HG03565 (cell line): Measurements from ENCODE around the gene SUCLG2.

Experiments
- ATAC-seq: cut with Tn5 transposase; IDR thresholded peaks from one replicate; pipeline ENCODE4 v1.9.1; 2021; ENCODE audit warnings: mild to moderate bottlenecking, moderate library complexity; ENCODE audit not compliant: unreplicated experiment

Gene SUCLG2

DNA sequence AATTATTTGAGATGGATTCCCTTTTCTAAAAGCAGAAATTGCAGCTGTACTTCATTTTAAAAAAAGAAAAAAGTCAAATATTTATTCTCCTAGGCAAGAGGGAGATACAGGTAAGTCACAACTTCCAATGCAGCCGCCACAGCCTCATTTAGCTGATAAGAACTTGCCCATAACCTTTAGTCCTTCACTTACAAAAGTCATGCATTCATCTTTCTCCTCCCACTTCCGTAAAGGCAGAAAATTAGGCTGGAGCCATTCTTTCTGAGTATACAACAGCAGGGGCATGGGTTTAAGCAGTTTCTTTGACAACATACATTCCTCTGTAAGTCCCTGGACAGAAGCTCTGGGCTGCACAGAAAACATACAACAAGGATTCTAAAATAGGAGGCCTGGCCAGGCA is 4.3 kb downstream of the SUCLG2 start:
- no peak for ATAC-seq

DNA sequence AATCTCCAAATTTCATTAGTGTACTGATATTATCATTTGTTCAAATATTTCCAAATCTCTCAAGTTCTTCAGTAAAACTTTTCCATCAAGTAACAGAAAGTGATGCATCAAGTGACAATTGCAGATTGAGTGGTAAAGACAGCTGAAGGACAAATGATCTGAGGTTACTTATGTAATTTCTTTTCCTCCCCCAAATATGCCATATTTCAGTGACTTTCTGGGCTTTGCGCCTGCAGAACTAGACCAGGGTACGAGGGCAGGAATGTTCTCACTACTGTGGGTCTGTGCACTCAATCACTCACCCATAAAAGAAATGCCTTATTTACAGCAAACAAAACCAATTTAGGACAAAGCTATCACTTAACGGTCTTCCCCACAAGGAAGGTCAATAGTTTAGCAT is 4.7 kb downstream of the SUCLG2 start:
- no peak for ATAC-seq

DNA sequence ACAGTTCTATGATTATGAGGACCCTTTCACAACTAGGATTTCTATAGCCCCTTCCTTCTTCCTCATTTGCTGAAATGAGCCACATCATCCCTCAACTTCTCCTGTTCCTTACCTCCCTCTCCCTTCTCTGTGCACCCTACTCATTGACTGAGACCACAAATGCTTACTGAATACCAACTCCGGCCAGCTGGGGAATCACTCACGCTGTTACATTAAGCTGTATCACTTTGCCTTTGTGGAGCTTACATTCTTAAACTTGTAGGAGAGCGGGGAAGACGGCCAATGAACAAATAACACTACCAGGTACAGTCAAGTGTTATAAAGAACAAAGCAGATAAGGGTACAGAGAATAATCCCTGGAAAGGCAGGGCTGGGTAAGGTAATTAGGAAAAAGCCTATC is 5.7 kb downstream of the SUCLG2 start:
- ATAC-seq = no peak

DNA sequence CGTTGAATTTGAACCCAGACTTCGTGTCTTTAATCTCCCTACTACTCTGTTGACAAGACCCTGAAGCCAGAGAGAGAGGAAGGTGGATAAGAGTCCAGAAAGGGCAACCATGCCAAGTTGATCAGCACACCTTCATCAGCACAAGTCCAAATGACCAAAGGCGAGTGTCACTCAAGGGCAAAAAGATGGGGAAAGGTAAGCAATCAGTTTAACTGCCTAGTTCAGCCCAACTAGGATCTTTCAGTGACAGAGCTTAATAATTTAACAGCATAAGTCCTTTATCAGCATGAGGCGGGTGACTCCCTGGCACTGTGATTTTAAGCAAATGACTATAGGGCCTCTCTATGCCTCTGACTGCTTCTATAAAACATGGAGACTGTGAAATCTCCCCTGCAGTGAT is 6.2 kb downstream of the SUCLG2 start:
- no peak for ATAC-seq

DNA sequence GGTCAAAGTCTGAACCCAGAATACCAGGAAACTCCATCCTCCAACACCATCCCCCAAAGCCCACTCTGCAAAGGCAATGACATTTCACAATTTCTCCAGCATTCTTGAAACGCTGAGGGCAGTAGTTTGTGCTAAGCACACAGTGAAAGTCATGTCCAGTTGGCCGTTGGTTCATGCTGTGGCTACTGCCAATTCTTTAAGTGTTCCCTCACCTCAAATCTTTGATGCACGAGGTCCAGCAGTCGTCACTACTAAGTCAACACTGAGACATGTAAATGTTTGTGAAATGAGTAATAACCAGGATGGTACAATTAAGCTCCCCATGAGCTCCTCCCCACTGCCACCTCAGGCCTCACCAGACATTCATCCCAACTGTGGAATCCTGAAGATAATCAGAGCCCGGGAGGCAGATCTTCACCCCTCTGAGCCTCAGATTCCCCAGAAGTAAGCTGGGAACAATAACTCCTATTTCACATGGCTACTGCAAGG is 7.0 kb downstream of the SUCLG2 start:
- ATAC-seq = no peak

DNA sequence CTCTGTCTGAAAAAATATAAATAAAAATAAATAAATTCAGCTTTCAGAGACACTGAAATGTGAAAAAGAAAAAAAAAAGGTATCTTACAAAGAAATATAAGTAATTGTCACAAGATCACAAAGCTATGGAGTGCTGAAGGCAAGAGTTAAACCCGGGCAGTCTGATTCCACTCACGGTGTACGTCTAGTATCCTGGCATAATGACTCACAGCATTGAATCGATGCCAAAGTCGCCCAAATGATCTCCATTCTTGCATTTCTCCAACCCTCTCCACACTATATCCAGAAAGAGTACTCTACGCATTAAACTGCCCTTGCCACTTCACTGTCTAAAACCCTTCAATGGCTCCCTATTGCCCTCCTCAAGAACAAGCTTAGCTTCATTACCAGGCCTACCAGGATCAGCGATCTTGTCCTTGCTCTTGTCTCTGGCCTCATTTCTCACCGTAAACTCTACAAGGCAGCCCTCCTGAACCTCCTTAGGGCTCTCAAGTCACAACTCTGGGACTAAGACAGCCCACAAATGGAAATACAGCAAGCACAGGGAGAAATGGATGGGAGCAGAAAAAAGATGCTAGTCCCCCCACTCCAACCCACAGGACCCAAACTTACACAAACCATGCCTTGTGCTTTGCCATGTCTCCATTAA is 7.7 kb downstream of the SUCLG2 start:
- no peak for ATAC-seq

DNA sequence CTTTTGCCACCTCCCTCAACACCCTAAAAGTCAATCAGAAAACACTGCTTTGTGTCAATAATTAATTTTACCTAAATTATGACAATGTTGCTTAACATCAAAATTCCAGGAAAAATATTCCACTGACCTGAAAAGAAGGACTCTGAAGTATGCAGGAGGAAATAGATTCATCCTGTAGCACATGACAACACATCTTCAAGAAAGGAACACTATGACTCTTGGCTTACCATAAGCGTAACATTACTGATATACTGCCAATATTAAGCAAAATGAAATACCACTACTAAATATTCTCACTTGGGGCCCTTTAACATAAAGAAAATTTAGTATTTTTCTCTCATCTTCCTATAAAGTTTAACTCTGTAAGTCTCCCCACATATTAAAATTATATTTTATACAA is 9.6 kb downstream of the SUCLG2 start:
- no peak for ATAC-seq

DNA sequence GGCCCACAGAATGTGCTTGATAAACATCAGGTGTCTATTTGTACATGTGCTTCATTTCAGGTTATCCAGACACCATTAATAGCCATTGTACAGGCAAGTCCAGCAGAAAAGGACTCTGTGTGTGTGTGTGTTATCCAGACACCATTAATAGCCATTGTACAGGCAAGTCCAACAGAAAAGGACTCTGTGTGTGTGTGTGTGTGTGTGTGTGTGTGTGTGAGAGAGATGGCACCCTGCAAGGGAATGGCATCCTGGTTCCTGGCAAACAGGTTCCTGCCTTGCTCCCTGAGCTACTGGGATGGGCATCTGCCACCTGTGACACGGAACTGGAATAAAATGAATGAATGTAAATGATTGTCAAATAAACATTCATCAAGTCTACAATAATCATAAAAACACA is 11.7 kb downstream of the SUCLG2 start:
- ATAC-seq = no peak

DNA sequence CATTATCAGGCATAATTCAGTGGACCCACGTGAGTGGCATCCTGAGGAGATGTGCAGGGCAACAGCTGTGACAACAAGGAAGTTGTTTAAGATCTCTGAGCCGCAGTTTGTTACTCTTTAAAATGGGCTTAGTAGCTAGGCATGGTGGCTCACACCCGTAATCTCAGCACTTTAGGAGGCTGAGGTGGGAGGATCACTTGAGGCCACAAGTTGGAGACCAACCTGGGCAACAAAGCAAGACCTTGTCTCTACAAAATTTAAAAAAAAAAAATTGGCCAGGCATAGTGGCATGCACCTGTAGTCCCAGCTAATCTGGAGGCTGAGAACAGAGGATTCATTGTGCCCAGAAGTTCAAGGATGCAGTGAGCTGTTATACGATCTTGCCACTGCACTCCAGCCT is 12.2 kb downstream of the SUCLG2 start:
- ATAC-seq = no peak

DNA sequence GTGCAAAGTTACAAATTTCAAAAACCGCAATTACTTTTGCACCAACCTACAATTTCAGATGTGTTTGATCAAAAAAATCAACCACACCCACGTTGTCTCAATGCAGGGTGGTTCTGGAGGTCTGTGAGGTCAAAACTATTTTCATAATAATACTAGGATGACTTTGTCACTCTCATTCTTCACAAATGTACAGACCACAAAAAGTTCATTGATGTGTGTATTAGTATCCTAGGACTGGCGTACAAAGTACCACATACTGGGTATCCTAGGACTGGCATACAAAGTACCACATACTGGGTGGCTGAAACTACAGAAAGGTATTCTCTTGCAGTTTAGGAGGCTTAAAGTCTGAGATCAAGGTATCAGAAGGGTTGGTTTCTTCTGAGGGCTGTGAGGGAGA is 13.0 kb downstream of the SUCLG2 start:
- no peak for ATAC-seq

DNA sequence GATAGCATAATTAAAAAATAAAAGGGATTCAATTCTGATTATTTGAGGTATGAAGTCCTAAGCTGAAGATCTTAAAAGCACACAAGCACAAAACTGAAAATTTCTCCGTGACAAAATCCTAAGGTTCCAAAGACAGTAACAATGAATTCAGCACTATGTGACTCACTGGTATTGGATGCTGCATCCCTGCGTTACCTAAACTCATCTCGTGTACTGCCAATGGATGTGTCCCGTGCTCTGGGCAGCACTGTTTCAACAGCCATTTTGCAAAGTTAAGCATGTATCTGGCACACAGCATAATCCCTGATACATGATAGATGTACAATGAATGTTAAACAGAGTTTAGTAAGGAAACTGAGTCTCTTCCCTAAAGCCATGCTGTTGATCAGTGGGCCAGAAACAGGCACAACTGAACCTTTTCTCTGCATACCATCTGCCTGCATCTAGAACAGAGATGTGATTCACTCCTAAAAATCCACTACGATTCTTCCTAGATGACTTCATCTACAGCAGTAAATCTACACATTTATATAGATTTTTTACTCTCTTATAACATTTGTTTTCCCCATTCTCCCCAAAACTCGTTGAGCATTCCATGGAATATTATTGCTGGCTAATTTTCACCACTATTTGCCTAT is 14.3 kb downstream of the SUCLG2 start:
- ATAC-seq = no peak

DNA sequence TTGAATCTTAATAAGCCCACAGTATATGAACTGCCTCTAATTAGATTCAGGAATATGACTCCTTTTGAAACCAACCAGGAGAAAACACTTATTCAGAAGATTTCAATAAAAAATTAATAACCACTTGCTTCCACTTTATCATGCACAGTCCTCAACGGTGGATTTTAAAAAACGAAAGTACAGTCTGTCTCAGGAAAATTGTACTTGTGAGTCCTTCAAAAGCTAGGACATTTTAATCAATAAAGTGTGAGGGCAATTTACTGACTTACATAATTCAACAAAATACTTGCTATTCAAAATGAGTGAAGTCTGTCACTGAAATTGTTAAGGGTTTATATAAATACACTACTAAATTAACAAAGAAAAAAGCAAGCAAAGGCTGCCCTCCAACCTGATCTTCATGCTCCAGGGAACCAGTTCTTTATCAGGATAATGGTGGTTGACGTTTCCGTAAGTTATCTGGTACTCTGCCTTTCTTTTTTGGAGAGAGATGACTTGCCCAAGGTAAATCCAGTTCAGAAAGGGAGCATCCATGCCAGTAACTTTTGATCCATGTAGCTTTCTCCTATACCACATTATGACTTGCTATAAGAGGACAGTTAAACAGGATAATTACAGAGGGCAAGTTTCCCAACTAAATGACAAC is 17.0 kb downstream of the SUCLG2 start:
- no peak for ATAC-seq

DNA sequence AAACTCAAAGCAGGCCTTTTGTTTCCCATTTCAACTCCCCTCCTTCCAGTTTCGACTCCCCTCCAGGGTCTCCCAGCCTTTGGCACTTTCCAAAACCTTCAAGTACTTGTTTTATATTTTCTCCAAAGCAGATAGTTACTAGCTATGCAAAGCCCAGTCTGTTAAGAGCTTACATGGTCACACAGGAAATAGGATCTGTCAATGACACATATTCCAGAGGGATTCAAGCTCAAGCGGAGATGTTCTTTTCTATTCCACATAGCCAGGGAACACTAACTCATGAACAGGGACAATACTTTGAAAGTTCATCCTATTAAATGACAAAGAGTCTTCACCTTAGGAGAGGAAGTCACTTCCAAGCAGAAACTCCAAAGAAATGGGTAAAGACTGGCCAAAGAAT is 18.6 kb downstream of the SUCLG2 start:
- ATAC-seq = no peak

DNA sequence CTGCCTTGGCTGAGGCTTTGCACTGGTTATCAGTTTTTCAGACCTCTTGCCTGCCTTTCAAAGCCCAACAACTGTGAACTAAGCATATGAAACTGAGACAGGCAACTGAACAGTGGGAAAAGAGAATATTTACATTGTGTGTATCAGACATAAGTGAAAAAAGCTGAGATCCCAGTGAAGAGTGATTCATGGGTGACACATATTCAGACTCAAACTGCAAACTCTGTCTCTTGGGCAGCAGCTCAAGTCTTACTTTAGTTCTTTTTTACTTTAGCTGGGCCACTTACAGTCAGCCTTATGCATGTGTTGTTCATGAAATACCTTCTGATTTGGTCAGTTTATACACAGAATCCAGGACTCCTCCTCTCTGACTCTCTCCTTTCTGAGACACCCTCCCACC is 19.2 kb downstream of the SUCLG2 start:
- no peak for ATAC-seq

DNA sequence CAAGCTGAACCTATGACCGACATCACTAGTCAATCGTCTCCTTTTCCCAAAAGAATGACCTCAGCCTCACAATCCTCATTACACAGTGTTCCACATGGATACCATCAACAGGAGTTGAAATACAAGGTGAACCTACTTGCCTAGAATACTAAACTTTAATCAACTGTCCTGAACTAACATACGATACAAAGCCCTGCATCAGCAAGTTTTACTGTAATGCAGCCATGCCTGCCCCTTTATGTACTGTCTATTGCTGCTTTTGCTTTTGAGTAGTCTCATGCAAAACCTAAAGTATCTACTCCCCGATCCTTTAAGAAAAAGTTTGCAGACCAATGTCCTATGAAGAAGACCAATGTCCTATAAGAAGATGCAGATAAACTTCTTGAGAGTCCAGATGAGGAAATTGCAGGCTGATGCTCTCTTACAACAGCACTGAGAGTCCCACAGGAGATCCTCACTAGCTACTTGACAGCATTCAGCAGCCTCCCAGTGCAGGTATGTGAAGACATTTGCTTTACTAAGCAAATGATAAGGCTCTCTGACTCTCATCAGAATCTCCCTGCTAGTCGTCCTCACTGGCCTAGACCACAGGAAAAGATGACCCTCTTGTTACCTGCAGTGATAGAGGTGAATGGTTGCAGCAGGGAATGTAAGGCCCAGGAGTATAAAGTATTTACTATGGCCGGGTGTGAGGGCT is 23.6 kb downstream of the SUCLG2 start:
- ATAC-seq = no peak

DNA sequence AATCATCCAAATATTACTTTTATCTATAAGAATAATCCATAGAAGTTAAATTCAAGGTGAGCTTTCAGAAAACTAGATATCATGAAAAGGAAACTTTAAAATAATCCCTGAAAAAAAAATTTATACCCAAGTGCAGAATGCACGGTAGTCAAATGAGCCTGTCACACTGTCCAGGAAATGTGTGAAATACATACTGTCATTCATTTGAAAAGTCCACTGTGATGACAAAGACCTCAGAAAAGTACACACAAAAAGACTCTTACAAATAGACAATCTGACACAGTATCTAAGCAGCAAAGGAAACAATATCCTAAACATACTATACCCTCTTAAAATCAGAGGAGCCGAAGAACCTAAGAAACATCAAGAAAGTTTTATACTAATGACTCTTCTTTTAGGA is 29.7 kb downstream of the SUCLG2 start:
- no peak for ATAC-seq

DNA sequence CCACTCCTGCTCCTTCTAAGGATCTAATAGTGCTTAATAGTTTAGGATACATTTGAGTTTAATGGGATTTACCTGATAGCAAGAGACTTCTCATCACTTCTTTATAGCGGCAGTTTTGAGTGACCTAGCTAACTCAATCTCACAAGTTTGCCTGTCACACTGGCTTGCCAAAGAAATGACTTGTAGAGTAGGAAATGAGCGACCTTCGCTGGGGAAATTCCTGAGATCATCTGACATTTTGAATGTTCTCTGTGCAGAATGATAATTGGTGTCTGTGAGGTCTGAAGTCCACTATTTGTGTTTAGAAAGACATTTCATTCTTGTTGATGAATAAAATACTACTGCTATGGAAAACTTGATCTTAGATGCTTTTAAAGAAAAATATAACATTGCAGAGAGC is 30.3 kb downstream of the SUCLG2 start:
- no peak for ATAC-seq

DNA sequence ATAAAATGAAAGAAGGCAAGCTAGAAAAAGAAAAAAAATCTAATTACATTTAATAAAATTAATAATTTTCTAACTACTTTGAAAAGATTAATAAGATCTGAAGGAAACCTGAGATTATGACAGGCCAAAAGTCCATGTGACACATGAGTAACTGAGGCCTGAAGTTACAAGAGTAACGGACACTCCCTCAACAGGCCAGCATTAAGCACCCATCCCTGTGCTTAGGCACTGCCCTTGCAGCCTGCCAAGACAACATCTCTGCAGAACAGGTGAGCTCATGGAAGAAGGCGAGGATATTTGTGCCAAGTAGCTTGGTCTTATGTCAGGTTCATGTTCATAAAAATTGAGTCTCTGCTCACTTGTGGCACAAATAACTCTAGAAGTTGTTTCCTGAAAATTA is 31.8 kb downstream of the SUCLG2 start:
- no peak for ATAC-seq

DNA sequence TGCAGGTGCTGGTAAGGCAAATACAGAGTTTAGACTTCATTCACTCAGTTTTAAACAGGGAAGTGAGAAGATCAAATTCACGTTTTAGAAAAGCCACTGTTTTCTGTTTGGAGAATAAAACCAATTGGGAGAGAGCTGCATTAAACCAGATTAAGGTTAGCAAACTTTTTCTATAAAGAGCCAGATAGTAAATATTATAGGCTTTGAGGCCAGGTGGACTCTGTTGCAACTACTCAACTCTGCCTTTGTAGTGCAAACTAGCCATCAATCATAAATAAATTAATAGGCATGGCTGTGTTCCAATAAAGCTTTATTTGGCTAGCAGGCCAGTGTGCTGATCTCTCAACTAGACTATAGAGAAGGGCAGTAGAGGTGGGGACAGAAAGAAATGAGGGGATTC is 33.5 kb downstream of the SUCLG2 start:
- ATAC-seq = no peak

DNA sequence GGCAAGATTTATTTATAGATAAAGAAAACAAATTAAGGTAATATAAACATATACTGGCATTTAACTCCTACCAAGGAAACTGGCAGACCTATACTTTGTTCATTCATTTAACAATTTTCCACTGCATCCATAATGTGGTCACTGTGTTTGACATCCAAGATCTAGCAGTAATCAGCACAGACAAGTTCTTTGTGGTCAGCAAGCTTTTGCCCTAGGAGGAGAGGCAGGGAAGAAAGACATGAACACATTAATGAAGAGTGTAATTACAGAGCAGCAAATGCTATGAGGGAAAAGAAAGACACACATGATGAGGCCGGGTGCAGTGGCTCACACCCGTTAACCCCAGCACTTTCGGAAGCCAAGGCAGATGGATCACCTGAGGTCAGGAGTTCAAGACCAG is 34.4 kb downstream of the SUCLG2 start:
- no peak for ATAC-seq

DNA sequence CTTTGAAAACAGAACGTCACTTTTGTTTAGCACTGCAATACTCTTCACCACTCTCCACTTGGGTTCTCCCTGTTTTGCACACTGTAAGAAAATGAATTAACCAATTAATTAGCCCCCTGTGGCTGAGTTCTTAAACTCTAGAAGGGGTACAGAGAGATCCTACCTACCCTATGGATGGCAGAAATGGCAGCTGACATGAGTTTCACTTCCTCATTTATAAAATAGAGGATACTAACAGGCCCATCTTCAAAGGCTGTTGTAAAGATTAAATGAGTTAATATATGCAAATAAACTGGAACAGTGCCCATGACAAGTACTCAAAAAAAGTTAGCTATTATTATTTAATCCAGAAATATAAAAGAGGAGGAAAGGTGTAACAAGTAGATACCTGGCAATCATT is 36.9 kb downstream of the SUCLG2 start:
- ATAC-seq = no peak

DNA sequence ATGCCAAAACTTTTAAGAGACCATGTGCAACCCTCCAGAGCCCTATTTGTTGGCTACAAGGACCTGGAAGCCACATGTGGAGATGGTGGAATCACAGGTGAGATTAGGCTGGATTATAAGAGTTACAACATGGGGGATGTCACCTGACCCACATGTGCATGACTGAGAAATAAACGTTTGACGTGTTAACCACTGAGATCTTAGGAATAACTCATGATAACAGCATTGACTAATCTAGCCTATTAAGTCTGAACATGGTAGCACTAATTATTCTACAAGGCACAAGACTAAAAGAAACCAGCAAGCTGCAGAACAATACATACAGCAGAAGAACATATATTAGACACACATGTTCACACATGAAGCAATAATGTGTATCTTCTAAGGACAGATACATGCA is 38.4 kb downstream of the SUCLG2 start:
- ATAC-seq = no peak
